Upper lobe of left lung (tissue), 4 donors: ENCODE measurements around the gene ATM.

Experiments used
- CTCF ChIP-seq, 6 experiments: fragments of 450-650 bp in 4 of 6; fragments of 200-600 bp in 2 of 6; sonication (generic) in 2 of 6; IDR thresholded peaks; one replicate each; pipeline ENCODE4 v1.5.1; 2016 to 2019; ENCODE audit warnings: antibody characterized with exemption in 6 of 6
- POLR2A ChIP-seq, 4 donors: fragments of 450-650 bp; IDR thresholded peaks; one replicate each; pipeline ENCODE4 v1.5.1; 2016 to 2017; ENCODE audit warnings: antibody characterized with exemption in 4 of 4, mild to moderate bottlenecking in 2 of 4
- POLR2AphosphoS5 ChIP-seq, 2 donors: sonication (generic); formaldehyde crosslinking; IDR thresholded peaks; one replicate each; pipeline ENCODE4 v1.5.1; 2017; ENCODE audit warnings: antibody characterized with exemption in 2 of 2

DNA sequence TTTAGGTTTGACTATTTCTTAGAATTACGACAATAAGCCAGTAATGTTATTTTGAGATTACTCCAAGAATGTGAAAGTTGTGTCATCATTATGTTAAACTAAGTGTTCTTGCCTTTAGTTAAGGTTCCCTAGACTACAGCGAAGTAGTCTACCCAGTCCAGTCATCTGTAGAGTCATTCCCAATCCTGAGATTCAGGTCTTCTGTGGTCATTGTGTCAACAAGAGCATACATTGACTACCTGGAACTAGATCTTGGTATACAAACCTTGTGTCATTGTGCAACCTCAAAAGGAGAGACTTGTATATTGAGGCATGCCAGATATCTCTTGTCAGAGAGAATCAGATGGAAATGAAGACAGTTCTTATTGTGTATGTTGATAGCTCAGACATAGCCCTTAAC lies 115.9 kb downstream of the ATM start:
- no peak for TF ChIP-seq CTCF (IDR thresholded peaks at IDR 0.05)
- no peak for TF ChIP-seq POLR2AphosphoS5 (IDR thresholded peaks at IDR 0.05)
- TF ChIP-seq POLR2A (IDR thresholded peaks at IDR 0.05) = no peak
